Measurements from ENCODE around the gene NWD2.

DNA sequence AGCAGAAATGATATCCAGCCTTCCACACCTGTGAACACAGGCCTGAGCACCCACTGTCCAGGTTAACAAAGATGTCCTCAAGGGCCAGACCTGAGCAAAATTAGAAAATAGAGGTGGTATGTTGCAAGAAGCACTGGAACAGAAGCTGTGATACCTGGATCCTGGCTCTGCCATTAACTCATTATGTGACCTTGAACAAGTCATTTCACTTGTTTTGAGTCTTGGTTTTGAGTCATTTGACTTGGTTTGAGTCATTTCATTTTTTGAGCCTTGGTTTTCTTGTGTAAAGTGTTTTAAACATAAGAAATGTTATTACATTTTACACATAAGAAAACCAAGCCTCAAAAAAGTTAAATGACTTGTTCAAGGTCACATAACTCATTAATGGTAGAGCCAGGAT lies 2.9 kb upstream of the NWD2 start:
- TF ChIP-seq, protein P1, sequence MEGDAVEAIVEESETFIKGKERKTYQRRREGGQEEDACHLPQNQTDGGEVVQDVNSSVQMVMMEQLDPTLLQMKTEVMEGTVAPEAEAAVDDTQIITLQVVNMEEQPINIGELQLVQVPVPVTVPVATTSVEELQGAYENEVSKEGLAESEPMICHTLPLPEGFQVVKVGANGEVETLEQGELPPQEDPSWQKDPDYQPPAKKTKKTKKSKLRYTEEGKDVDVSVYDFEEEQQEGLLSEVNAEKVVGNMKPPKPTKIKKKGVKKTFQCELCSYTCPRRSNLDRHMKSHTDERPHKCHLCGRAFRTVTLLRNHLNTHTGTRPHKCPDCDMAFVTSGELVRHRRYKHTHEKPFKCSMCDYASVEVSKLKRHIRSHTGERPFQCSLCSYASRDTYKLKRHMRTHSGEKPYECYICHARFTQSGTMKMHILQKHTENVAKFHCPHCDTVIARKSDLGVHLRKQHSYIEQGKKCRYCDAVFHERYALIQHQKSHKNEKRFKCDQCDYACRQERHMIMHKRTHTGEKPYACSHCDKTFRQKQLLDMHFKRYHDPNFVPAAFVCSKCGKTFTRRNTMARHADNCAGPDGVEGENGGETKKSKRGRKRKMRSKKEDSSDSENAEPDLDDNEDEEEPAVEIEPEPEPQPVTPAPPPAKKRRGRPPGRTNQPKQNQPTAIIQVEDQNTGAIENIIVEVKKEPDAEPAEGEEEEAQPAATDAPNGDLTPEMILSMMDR (IDR thresholded peaks at IDR 0.05; ENCODE audit: insufficient read depth, low read length, poor library complexity, severe bottlenecking), result no peak
- TF ChIP-seq EZH2phosphoT487 (conservative IDR thresholded peaks at IDR 0.05; ENCODE audit: low read length), result no peak

Data from SU-DHL-6 (cell line).